Adrenal gland (tissue), 12 donors: ENCODE measurements around the gene CDK6. TPM values are rescaled to one million over a fixed set of nuclear protein-coding genes. Genes with fewer than 3 reads are reported as not detected.

ENCODE experiments used
- DNase-seq, 7 donors: peaks; one replicate each; pipeline ENCODE4 v3.0.0-alpha.2; 2019 to 2020
- H3K27ac ChIP-seq, 5 donors: fragments of 200-600 bp; sonication (generic) in 4 of 5; 1 replicate in 3 of 5; 2 replicates in 2 of 5; pipeline versions ENCODE4 v1.5.1 to v1.8.0; 2016 to 2020; ENCODE audit warnings: mild to moderate bottlenecking in 1 of 5
- H3K27me3 ChIP-seq: fragments of 200-600 bp; 2 replicates; pipeline ENCODE4 v1.8.0; 2021
- H3K36me3 ChIP-seq, 2 donors: fragments of 200-600 bp; replicated peaks in 1 of 2; 1 replicate in 1 of 2; 2 replicates in 1 of 2; pipeline versions ENCODE4 v1.5.1 to v1.8.0; 2018 to 2022
- H3K4me1 ChIP-seq, 2 donors: fragments of 200-600 bp; replicated peaks in 1 of 2; 1 replicate in 1 of 2; 2 replicates in 1 of 2; pipeline versions ENCODE4 v1.5.1 to v1.8.0; 2018 to 2021
- H3K4me3 ChIP-seq, 4 donors: fragments of 200-600 bp; sonication (generic) in 3 of 4; one replicate each; pipeline ENCODE4 v1.5.1; 2016 to 2018
- H3K9me3 ChIP-seq, 3 donors: fragments of 200-600 bp; sonication (generic) in 1 of 3; replicated peaks in 1 of 3; 1 replicate in 2 of 3; 2 replicates in 1 of 3; pipeline versions ENCODE4 v1.5.1 to v1.8.0; 2016 to 2021
- POLR2A ChIP-seq, 2 donors: fragments of 450-650 bp; IDR thresholded peaks; one replicate each; pipeline ENCODE4 v1.6.1; 2017; ENCODE audit warnings: antibody characterized with exemption in 2 of 2, mild to moderate bottlenecking in 2 of 2, moderate library complexity in 1 of 2
- WGBS, 4 donors: extraction: QIAGEN DNeasy Blood & Tissue Kit in 2 of 4; methylation state at CpG; one replicate each; pipeline versions ENCODE4 v1.1.5 to v1.1.7; 2013 to 2017; 5-methylcytosine and 5-hydroxymethylcytosine counted together
- intact Hi-C, 2 donors: fragments of 100-400 bp; cut with DNase I; formaldehyde crosslinking; loops; one replicate each; pipeline versions ENCODE4 v1.14.1 to v1.15.0; 2022 to 2023
- polyA plus RNA-seq, 3 donors: library from polyadenylated mRNA; stranded (reverse); fragments of 200-250 nt in 2 of 3; fragments of 350-450 nt in 1 of 3; fragmentation: Illumina TruSeq in 1 of 3; extraction: RNeasy Lipid Tissue Mini Kit (QIAGEN cat#74804) in 1 of 3; gene quantifications; one replicate each; pipeline ENCODE4 v1.2.3, GENCODE V29; 2013 to 2014
- total RNA-seq, 9 donors: library from RNA; depleted of rRNA in 4 of 9; stranded (reverse); fragments of >200 nt in 4 of 9; fragments of 120-200 nt in 1 of 9; fragmentation: NEBNext Ultra II Directional in 1 of 9; extraction: Animal tissue kit (Norgen Biotek cat#: 25700) in 1 of 9; gene quantifications; one replicate each; pipeline versions ENCODE4 v1.1.0 to v1.2.4, GENCODE V29; 2013 to 2023
- TF ChIP-seq, protein P1 (sequence below), 6 experiments: fragments of 450-650 bp in 4 of 6; fragments of 200-600 bp in 2 of 6; sonication (generic) in 1 of 6; IDR thresholded peaks; 1 replicate in 5 of 6; 2 replicates in 1 of 6; pipeline versions ENCODE4 v1.5.1 to v1.8.0; 2016 to 2021; ENCODE audit warnings: antibody characterized with exemption in 6 of 6, mild to moderate bottlenecking in 2 of 6, moderate library complexity in 1 of 6
- donor health status: healthy with polysubstance abuse.
- donor health status: Bipolar disorder and iron deficiency.
- donor health status: DM: yes; HTN: yes; CAD: no.
- donor health status: DM: no; HTN: no; CAD: no.
- donor health status: DM: no; HTN: no; CAD: no.
- donor health status: DM: yes; HTN: yes; CAD: no.

The CDK6 gene
- total and polyA plus RNA-seq, 12 donors = 2.5 to 151 (median 33.4) TPM

DNA sequence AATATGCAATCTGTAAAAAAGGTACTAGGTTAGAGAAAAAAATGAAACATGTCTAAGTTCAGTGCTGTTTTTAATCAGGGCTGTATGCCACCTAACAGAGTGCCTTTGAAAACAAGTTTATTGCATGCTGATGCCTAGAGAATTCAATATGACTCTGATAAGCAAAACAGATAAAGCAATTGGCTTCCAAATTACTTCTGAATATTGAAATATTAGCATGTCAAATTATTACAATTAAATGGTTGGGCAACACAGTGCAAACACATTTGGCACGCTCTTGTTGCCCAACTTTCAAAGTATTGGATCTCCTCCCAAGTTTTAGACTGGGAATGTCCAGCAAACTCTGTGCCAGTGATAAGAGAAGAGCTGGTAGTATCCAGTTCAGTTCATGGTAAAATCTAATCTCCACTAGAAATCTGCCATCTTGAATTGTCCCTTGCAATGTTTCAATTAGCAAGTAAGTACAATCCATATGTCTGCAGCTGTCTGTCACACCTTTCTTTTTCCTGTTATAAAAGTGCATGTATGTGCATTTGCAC lies 181.0 kb downstream of the CDK6 start:
- peak overlapping the region in 1 of 5 donors; percentile 31 for H3K27ac ChIP-seq
- WGBS, 4 donors = 55 to 65% (median 60%) methylated on average over 1 of the region's 1 CpG
- no peaks in the 10 kb centered on the region for H3K27me3 ChIP-seq
- peaks cover 6 to 8% of the 10 kb centered on the region in 2 donors for H3K4me1 ChIP-seq
- H3K36me3 ChIP-seq = no peaks in the 10 kb centered on the region
- intact Hi-C loops = no loop called here
- TF ChIP-seq, protein P1, sequence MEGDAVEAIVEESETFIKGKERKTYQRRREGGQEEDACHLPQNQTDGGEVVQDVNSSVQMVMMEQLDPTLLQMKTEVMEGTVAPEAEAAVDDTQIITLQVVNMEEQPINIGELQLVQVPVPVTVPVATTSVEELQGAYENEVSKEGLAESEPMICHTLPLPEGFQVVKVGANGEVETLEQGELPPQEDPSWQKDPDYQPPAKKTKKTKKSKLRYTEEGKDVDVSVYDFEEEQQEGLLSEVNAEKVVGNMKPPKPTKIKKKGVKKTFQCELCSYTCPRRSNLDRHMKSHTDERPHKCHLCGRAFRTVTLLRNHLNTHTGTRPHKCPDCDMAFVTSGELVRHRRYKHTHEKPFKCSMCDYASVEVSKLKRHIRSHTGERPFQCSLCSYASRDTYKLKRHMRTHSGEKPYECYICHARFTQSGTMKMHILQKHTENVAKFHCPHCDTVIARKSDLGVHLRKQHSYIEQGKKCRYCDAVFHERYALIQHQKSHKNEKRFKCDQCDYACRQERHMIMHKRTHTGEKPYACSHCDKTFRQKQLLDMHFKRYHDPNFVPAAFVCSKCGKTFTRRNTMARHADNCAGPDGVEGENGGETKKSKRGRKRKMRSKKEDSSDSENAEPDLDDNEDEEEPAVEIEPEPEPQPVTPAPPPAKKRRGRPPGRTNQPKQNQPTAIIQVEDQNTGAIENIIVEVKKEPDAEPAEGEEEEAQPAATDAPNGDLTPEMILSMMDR (IDR thresholded peaks at IDR 0.05) = no peak
- no peak for TF ChIP-seq POLR2A (IDR thresholded peaks at IDR 0.05)
- H3K4me3 ChIP-seq = no peak overlapping the region
- DNase-seq = peak in 3 of 7 donors; percentile 42 to 58 (median 45)
- no peaks in the 10 kb centered on the region for H3K9me3 ChIP-seq

DNA sequence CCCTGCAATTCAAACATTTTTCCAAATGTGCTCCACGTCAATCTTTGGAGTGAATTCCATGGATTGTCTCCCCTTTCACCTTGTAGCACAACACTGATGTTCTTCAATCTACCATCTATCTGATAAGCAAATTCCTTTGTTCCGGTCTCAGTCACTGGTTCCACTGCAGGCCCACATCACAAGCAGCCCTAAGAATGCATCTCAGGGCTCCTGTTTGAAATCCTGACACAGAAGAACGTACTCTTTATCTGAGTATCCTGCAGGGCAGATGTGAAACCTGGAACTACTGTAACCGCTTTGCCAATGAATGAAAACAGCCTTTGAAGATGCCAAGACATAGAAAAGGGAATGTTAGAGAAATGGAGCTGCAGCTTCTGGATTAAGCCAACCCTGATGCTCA lies 183.2 kb downstream of the CDK6 start:
- no peak for TF ChIP-seq POLR2A (IDR thresholded peaks at IDR 0.05)
- TF ChIP-seq, protein P1 (IDR thresholded peaks at IDR 0.05) = no peak
- H3K4me1 ChIP-seq = peaks cover 6 to 8% of the 10 kb centered on the region in 2 donors
- DNase-seq = no peak
- H3K36me3 ChIP-seq = no peaks in the 10 kb centered on the region
- 90 to 92% (median 91%) methylated on average over 4 of the region's 4 CpGs for WGBS, 4 donors
- H3K27ac ChIP-seq = no peak overlapping the region
- no peaks in the 10 kb centered on the region for H3K9me3 ChIP-seq
- intact Hi-C loops = no loop called here
- H3K27me3 ChIP-seq = no peaks in the 10 kb centered on the region
- no peak overlapping the region for H3K4me3 ChIP-seq

DNA sequence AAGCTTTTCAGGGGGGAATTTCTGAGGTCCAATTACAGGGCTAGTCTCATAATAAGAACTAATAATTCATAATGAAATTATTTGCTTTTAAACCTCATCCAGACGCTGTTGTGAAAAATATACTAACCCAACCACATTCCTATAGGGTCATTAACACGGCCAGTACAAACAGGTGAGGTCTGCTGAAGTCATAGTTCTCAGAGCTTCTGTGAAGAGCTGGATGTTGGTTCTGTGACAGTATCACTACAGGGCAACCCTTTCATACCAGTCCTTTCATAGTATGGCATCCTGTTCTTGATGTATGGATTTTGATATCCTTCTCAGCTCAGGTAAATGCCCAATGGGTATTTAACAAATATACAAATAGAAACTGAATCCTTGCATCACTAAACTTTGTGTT lies 183.8 kb downstream of the CDK6 start:
- no peak for DNase-seq
- intact Hi-C loops = no loop called here
- H3K27ac ChIP-seq = no peak overlapping the region
- TF ChIP-seq POLR2A (IDR thresholded peaks at IDR 0.05) = no peak
- TF ChIP-seq, protein P1 (IDR thresholded peaks at IDR 0.05) = no peak
- H3K27me3 ChIP-seq = no peaks in the 10 kb centered on the region
- 47 to 90% (median 72%) methylated on average over 2 of the region's 2 CpGs for WGBS, 4 donors
- no peaks in the 10 kb centered on the region for H3K36me3 ChIP-seq
- no peak overlapping the region for H3K4me3 ChIP-seq
- peaks cover 6 to 8% of the 10 kb centered on the region in 2 donors for H3K4me1 ChIP-seq
- H3K9me3 ChIP-seq = no peaks in the 10 kb centered on the region

DNA sequence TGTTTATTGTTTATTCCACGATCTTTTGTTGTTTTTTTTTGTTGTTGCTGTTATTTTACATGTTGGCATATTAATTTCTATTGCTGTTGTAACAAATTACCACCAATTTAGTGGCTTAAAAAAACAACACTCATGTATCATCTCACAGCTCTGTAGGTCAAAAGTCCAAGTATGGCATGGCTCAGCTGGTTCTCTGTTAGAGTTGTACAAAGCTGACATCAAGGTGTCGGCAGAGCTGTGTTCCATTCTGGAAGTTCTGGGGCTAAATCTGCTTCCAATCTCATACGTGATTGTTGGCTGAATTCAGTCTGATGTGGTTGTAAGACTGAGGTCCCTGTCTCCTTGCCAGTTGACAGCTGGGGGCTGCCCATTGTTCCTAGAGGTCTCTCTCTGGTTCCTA lies 186.0 kb downstream of the CDK6 start:
- no peak overlapping the region for H3K27ac ChIP-seq
- H3K36me3 ChIP-seq = no peaks in the 10 kb centered on the region
- no peak for TF ChIP-seq POLR2A (IDR thresholded peaks at IDR 0.05)
- TF ChIP-seq, protein P1 (IDR thresholded peaks at IDR 0.05) = no peak
- 85 to 93% (median 90%) methylated on average over 3 of the region's 3 CpGs for WGBS, 4 donors
- H3K4me3 ChIP-seq = no peak overlapping the region
- H3K4me1 ChIP-seq = peaks cover 0 to 8% of the 10 kb centered on the region in 2 donors
- DNase-seq = no peak
- H3K27me3 ChIP-seq = no peaks in the 10 kb centered on the region
- H3K9me3 ChIP-seq = no peaks in the 10 kb centered on the region
- intact Hi-C loops = no loop called here
